Duodenal mucosa (tissue), 2 donors: ENCODE measurements around the gene MYH7B.

Experiments
- H3K27ac ChIP-seq: one replicate; pipeline ENCODE4 v1.7.0; 2013; ENCODE audit warnings: low read depth, low read length
- H3K27me3 ChIP-seq, 2 donors: one replicate each; pipeline ENCODE4 v1.7.0; 2013; ENCODE audit warnings: low read length in 2 of 2, control low read depth in 1 of 2; ENCODE audit not compliant: insufficient read depth in 2 of 2, control insufficient read depth in 1 of 2
- H3K36me3 ChIP-seq, 2 donors: one replicate each; pipeline ENCODE4 v1.7.0; 2013; ENCODE audit warnings: low read length in 2 of 2, control low read depth in 1 of 2; ENCODE audit not compliant: insufficient read depth in 2 of 2, control insufficient read depth in 1 of 2
- H3K4me1 ChIP-seq, 2 donors: one replicate each; pipeline ENCODE4 v1.7.0; 2013; ENCODE audit warnings: low read length in 2 of 2, control low read depth in 1 of 2; ENCODE audit not compliant: insufficient read depth in 2 of 2, control insufficient read depth in 1 of 2
- H3K4me3 ChIP-seq, 2 donors: one replicate each; pipeline ENCODE4 v1.7.0; 2013; ENCODE audit warnings: low read length in 2 of 2, low read depth in 1 of 2
- H3K9ac ChIP-seq, 2 donors: one replicate each; pipeline ENCODE4 v1.7.0; 2013; ENCODE audit warnings: low read length in 2 of 2, low read depth in 1 of 2
- H3K9me3 ChIP-seq, 2 donors: one replicate each; pipeline ENCODE4 v1.7.0; 2013; ENCODE audit warnings: low read length in 2 of 2, control low read depth in 1 of 2; ENCODE audit not compliant: control insufficient read depth in 1 of 2

Gene MYH7B

GRCh38 chr20:34971561-34972235 lies 16.0 kb downstream of the MYH7B start:
- Histone ChIP-seq H3K4me3 (no peak overlapping the region), H3K27me3 (no peaks in the 10 kb centered on the region), H3K4me1 (no peaks in the 10 kb centered on the region), H3K9me3 (no peaks in the 10 kb centered on the region), H3K9ac (no peak overlapping the region), H3K27ac (no peak overlapping the region), H3K36me3 (no peaks in the 10 kb centered on the region)

- Histone ChIP-seq H3K4me3 (no peak overlapping the region), H3K9me3 (no peaks in the 10 kb centered on the region), H3K4me1 (no peaks in the 10 kb centered on the region)
Measured at GRCh38 chr20:34974246-34974645, 18.6 kb downstream of the MYH7B start.

GRCh38 chr20:34976286-34976685 lies 20.6 kb downstream of the MYH7B start:
- H3K9ac ChIP-seq = no peak overlapping the region
- no peaks in the 10 kb centered on the region for H3K36me3 ChIP-seq
- H3K4me1 ChIP-seq = peaks cover 10% of the 10 kb centered on the region in 2 donors
- no peaks in the 10 kb centered on the region for H3K9me3 ChIP-seq
- H3K27me3 ChIP-seq = no peaks in the 10 kb centered on the region
- H3K4me3 ChIP-seq = no peak overlapping the region
- H3K27ac ChIP-seq = no peak overlapping the region

More at GRCh38 chr20:34974246-34974645, 18.6 kb downstream of the MYH7B start:
- H3K27ac ChIP-seq = no peak overlapping the region
- no peak overlapping the region for H3K9ac ChIP-seq
- no peaks in the 10 kb centered on the region for H3K36me3 ChIP-seq
- H3K27me3 ChIP-seq = no peaks in the 10 kb centered on the region

- Histone ChIP-seq H3K4me3 (no peak overlapping the region), H3K27me3 (no peaks in the 10 kb centered on the region), H3K4me1 (peaks cover 10% of the 10 kb centered on the region in 2 donors), H3K27ac (no peak overlapping the region), H3K36me3 (no peaks in the 10 kb centered on the region), H3K9me3 (no peaks in the 10 kb centered on the region), H3K9ac (no peak overlapping the region)
Measured at GRCh38 chr20:34977365-34978091, 21.9 kb downstream of the MYH7B start.

GRCh38 chr20:34978092-34978744 lies 22.6 kb downstream of the MYH7B start:
- H3K4me3 ChIP-seq = no peak overlapping the region
- H3K4me1 ChIP-seq = peaks cover 10 to 11% of the 10 kb centered on the region in 2 donors
- no peaks in the 10 kb centered on the region for H3K9me3 ChIP-seq
- H3K27ac ChIP-seq = no peak overlapping the region
- H3K36me3 ChIP-seq = no peaks in the 10 kb centered on the region
- H3K9ac ChIP-seq = no peak overlapping the region
- H3K27me3 ChIP-seq = no peaks in the 10 kb centered on the region

GRCh38 chr20:34979366-34980153 lies 23.9 kb downstream of the MYH7B start:
- Histone ChIP-seq H3K27ac (no peak overlapping the region), H3K4me3 (no peak overlapping the region), H3K27me3 (peaks cover 0 to 4% of the 10 kb centered on the region in 2 donors), H3K36me3 (no peaks in the 10 kb centered on the region), H3K9ac (no peak overlapping the region), H3K4me1 (peaks cover 22 to 23% of the 10 kb centered on the region in 2 donors), H3K9me3 (no peaks in the 10 kb centered on the region)

- peaks cover 23 to 25% of the 10 kb centered on the region in 2 donors for H3K4me1 ChIP-seq
- H3K4me3 ChIP-seq = no peak overlapping the region
- no peak overlapping the region for H3K27ac ChIP-seq
- no peaks in the 10 kb centered on the region for H3K9me3 ChIP-seq
- peaks cover 0 to 4% of the 10 kb centered on the region in 2 donors for H3K27me3 ChIP-seq
- H3K9ac ChIP-seq = no peak overlapping the region
- no peaks in the 10 kb centered on the region for H3K36me3 ChIP-seq
Measured at GRCh38 chr20:34980543-34981233, 25.0 kb downstream of the MYH7B start.

GRCh38 chr20:34982270-34983088 lies 26.8 kb downstream of the MYH7B start:
- no peak overlapping the region for H3K27ac ChIP-seq
- H3K36me3 ChIP-seq = no peaks in the 10 kb centered on the region
- no peak overlapping the region for H3K4me3 ChIP-seq
- H3K4me1 ChIP-seq = peaks cover 23 to 25% of the 10 kb centered on the region in 2 donors
- no peak overlapping the region for H3K9ac ChIP-seq
- H3K9me3 ChIP-seq = no peaks in the 10 kb centered on the region
- peaks cover 0 to 4% of the 10 kb centered on the region in 2 donors for H3K27me3 ChIP-seq
